ENCODE measurements around the gene BCR. TPM values are rescaled to one million over a fixed set of nuclear protein-coding genes. Genes with fewer than 3 reads are reported as not detected.
"Not testable (repeated sequence)": the region's sequence is repeated elsewhere in the genome, so short reads cannot be mapped to it uniquely, and the experiment has no call there.

The BCR gene
- total RNA-seq, 2 donors from 2014 or later: 91.8 to 93.2 TPM

DNA sequence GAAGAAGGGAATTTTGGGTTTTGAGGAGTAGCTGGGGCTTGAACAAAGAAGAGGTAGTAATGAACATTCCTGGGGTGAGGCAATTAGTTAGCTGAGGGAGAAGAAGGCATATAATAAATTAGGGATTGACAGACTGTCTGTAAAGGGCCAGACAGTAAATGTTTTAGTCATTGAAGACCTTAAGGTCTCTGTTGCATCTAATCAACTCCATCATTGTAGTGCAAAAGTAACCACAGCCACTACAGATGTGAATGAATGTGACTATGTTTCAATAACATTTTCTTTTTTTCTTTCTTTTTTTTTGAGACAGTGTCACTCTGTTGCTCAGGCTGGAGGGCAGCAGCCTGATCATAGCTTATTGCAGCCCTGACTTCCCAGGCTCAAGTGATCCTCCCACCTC is 153.5 kb downstream of the BCR start:
- not testable (repeated sequence) for H3K4me1 Mint-ChIP-seq; H3K4me3 Mint-ChIP-seq; H3K36me3 Mint-ChIP-seq (ENCODE audit: low read depth); H3K27me3 Mint-ChIP-seq; H3K27ac Mint-ChIP-seq; DNase-seq; H3K9me3 ChIP-seq (ENCODE audit: control insufficient read depth, low read length, poor library complexity, severe bottlenecking); ATAC-seq

DNA sequence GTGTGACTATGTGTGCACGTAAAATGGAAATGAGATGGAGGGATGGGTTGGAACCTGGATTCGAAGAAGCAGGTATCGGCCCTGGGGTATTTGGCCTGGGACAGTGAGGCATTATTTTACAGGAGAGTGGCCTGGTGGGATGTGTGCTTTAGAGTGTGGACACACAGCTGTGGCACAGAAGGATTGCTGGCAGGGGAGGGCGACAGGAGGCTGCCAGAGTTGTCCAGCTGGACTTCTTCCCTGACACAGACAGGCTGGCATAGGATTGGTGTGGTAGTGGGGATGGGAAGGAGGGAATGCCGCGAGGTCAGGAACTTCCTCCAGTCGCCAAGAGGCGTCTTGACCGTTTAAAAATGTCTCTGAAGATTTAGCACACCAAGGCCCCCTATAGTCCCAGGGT is 157.4 kb downstream of the BCR start:
- H3K9me3 ChIP-seq (ENCODE audit: control insufficient read depth, low read length, poor library complexity, severe bottlenecking); H3K4me1 Mint-ChIP-seq; H3K36me3 Mint-ChIP-seq (ENCODE audit: low read depth); H3K4me3 Mint-ChIP-seq; ATAC-seq; H3K27ac Mint-ChIP-seq; DNase-seq; H3K27me3 Mint-ChIP-seq: not testable (repeated sequence)

- not testable (repeated sequence) for DNase-seq; H3K4me3 Mint-ChIP-seq; H3K9me3 ChIP-seq (ENCODE audit: control insufficient read depth, low read length, poor library complexity, severe bottlenecking); H3K36me3 Mint-ChIP-seq (ENCODE audit: low read depth); ATAC-seq; H3K27me3 Mint-ChIP-seq; H3K27ac Mint-ChIP-seq; H3K4me1 Mint-ChIP-seq
Measured at GRCh38 chr22:23341942-23342695, 161.8 kb downstream of the BCR start.

DNA sequence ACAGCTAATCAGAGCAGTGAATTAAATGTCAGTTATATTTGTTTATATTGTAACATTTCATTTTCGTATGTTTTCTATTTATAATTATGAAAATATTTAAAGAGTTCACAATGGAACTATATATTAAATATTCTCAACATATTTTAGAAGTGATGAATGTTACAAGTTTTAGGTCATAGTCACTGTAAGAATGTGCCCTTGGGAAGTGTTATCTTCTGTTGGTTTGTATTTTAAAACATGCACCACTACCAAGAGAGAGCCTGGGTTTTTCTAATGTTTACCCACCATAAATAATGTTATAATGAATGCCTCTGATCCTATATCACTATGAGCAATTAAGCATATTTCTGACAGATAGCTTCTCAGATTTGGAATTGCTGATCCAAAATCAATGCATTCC is 171.0 kb downstream of the BCR start:
- Mint-ChIP-seq H3K27me3 (peaks cover 34% of the 10 kb centered on the region), H3K27ac (no peak overlapping the region), H3K36me3 (ENCODE audit: low read depth) (no peaks in the 10 kb centered on the region), H3K4me1 (peaks cover 6% of the 10 kb centered on the region), H3K4me3 (no peak overlapping the region)
- no peak for DNase-seq
- ATAC-seq: no peak
- no peaks in the 10 kb centered on the region for H3K9me3 ChIP-seq (ENCODE audit: control insufficient read depth, low read length, poor library complexity, severe bottlenecking)

DNA sequence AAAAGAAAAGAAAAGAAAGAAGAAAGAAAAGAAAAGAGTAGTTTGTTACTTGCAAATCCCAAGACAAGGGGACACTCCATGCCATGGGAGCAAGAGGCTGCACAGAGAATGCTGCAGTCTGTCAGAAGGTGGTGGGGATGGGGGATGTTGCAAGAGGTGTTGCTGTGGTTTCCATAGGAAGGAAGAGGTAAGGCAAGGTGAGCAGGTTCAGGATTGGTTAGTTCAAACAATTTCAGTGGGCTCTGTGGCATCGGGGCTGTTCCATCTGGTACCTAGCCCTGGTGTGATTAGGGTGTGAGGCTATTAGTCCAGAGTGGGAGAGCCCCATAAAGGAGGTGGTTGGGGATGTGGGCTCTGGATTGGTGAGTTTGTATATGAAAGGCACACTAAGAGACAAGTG is 172.7 kb downstream of the BCR start:
- Mint-ChIP-seq H3K27me3 (peaks cover 45% of the 10 kb centered on the region), H3K36me3 (ENCODE audit: low read depth) (no peaks in the 10 kb centered on the region), H3K4me1 (peaks cover 6% of the 10 kb centered on the region), H3K27ac (no peak overlapping the region), H3K4me3 (no peak overlapping the region)
- no peak for DNase-seq
- no peaks in the 10 kb centered on the region for H3K9me3 ChIP-seq (ENCODE audit: control insufficient read depth, low read length, poor library complexity, severe bottlenecking)
- no peak for ATAC-seq

DNA sequence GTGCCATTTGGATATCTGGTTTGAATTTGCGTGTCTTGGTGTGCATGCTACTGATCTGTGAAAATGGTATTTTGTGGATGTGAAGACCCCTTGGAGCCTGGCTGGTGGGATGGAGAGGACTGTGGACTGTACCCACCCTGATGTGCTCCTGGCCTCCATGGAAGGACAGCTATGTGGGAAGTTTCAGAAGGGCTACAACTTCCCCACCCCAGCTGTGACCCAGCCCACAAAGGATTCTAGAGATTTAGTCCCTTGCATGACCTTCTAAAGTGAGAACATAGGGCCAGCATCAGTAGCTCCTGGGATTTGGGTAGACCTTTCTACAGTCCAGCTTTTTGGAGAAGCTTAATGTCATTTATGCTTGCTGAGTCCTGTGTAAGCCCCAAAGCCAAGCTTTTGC is 173.4 kb downstream of the BCR start:
- H3K27me3 Mint-ChIP-seq: peaks cover 40% of the 10 kb centered on the region
- DNase-seq (no peak), ATAC-seq (no peak)
- no peaks in the 10 kb centered on the region for H3K36me3 Mint-ChIP-seq (ENCODE audit: low read depth)
- peaks cover 6% of the 10 kb centered on the region for H3K4me1 Mint-ChIP-seq
- no peaks in the 10 kb centered on the region for H3K9me3 ChIP-seq (ENCODE audit: control insufficient read depth, low read length, poor library complexity, severe bottlenecking)
- no peak overlapping the region for H3K4me3 Mint-ChIP-seq
- H3K27ac Mint-ChIP-seq: no peak overlapping the region

GRCh38 chr22:23356094-23356493 is 175.8 kb downstream of the BCR start:
- no peak overlapping the region for H3K4me3 Mint-ChIP-seq
- H3K27ac Mint-ChIP-seq: no peak overlapping the region
- H3K36me3 Mint-ChIP-seq (ENCODE audit: low read depth): peaks cover 2% of the 10 kb centered on the region
- H3K9me3 ChIP-seq (ENCODE audit: control insufficient read depth, low read length, poor library complexity, severe bottlenecking): no peaks in the 10 kb centered on the region
- peaks cover 8% of the 10 kb centered on the region for H3K4me1 Mint-ChIP-seq
- H3K27me3 Mint-ChIP-seq: peaks cover 29% of the 10 kb centered on the region
- no peak for DNase-seq
- no peak for ATAC-seq

- Mint-ChIP-seq H3K4me3 (no peak overlapping the region), H3K27ac (no peak overlapping the region), H3K27me3 (peaks cover 35% of the 10 kb centered on the region), H3K36me3 (ENCODE audit: low read depth) (peaks cover 6% of the 10 kb centered on the region), H3K4me1 (peaks cover 8% of the 10 kb centered on the region)
- no peak for ATAC-seq
- no peak for DNase-seq
- no peaks in the 10 kb centered on the region for H3K9me3 ChIP-seq (ENCODE audit: control insufficient read depth, low read length, poor library complexity, severe bottlenecking)
Measured at GRCh38 chr22:23357053-23357452, 176.7 kb downstream of the BCR start.

DNA sequence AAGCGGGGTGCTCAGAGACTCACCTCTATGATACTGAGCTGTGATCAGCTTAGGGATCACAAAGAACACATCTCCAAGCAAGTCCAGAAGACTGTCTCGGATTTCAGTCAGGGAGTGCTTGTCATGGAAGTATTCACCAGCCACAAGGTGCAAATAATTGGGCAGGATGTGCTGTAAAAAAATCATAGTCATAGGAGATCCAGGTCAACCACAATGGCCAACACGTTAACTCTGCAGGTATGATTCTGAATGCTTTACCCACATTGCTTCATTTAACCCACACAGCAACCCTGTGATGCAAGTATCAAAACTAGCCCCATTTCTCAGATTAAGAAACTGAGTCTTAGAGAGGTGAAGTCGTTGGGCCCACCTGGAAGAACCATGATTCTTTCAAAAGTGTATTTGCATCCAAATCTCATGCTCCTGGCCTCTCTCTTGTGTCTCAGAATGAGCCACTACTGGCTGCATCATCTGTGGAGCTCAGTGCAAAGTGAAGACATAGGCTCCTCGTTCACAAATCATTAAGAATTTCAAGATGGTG is 179.3 kb downstream of the BCR start:
- ATAC-seq (no peak), DNase-seq (no peak)
- Mint-ChIP-seq H3K4me3 (no peak overlapping the region), H3K27ac (no peak overlapping the region), H3K27me3 (peaks cover 28% of the 10 kb centered on the region), H3K4me1 (peaks cover 2% of the 10 kb centered on the region), H3K36me3 (ENCODE audit: low read depth) (peaks cover 6% of the 10 kb centered on the region)
- no peaks in the 10 kb centered on the region for H3K9me3 ChIP-seq (ENCODE audit: control insufficient read depth, low read length, poor library complexity, severe bottlenecking)

GRCh38 chr22:23361676-23362075 is 181.4 kb downstream of the BCR start:
- Mint-ChIP-seq H3K4me1 (peaks cover 2% of the 10 kb centered on the region), H3K4me3 (no peak overlapping the region), H3K27ac (no peak overlapping the region), H3K36me3 (ENCODE audit: low read depth) (peaks cover 8% of the 10 kb centered on the region), H3K27me3 (peaks cover 34% of the 10 kb centered on the region)
- no peaks in the 10 kb centered on the region for H3K9me3 ChIP-seq (ENCODE audit: control insufficient read depth, low read length, poor library complexity, severe bottlenecking)
- ATAC-seq (no peak), DNase-seq (no peak)

DNA sequence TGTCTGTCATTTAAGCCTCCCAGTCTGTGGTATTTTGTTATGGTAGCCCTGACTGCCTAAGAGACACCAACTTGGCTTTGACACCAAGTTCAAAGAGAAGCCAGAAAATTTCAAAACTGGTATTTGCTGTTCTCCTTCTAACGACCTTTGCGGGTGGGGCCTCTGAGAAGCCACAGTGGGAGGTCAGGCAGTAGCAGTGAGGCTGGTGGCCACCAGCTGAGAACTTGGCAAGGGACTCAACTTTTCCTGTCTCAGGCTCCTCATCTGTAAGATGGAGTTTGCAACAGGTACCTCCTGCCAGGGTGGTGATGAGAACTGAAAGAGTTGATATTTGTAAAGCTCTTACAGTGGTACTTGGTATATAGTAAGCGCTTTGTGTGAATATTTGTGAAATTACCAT is 183.4 kb downstream of the BCR start:
- Mint-ChIP-seq H3K27ac (no peak overlapping the region), H3K36me3 (ENCODE audit: low read depth) (peaks cover 9% of the 10 kb centered on the region), H3K4me3 (no peak overlapping the region), H3K27me3 (peaks cover 47% of the 10 kb centered on the region), H3K4me1 (peaks cover 2% of the 10 kb centered on the region)
- no peak for ATAC-seq
- H3K9me3 ChIP-seq (ENCODE audit: control insufficient read depth, low read length, poor library complexity, severe bottlenecking): no peaks in the 10 kb centered on the region
- DNase-seq: no peak

DNA sequence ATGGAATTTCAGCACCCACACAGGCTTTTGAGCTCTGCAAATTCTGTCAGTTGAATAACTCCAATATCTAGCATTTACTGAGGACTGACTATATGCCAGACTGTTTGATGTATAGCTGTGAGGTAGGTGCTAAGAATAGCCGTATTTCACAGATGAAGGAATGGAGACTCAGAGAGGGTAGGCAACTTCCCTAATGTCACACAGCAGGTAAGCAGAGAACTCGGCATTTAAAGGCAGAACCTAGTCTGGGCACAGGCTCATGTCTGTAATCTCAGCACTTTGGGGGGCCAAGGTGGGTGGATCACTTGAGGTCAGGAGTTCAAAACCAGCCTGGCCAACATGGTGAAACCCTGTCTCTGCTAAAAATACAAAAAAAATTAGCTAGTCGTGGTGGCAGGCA is 184.1 kb downstream of the BCR start:
- ATAC-seq (no peak), DNase-seq (no peak)
- no peak overlapping the region for H3K4me3 Mint-ChIP-seq
- H3K36me3 Mint-ChIP-seq (ENCODE audit: low read depth): peaks cover 8% of the 10 kb centered on the region
- H3K9me3 ChIP-seq (ENCODE audit: control insufficient read depth, low read length, poor library complexity, severe bottlenecking): no peaks in the 10 kb centered on the region
- H3K4me1 Mint-ChIP-seq: peaks cover 2% of the 10 kb centered on the region
- peaks cover 54% of the 10 kb centered on the region for H3K27me3 Mint-ChIP-seq
- H3K27ac Mint-ChIP-seq: no peak overlapping the region

DNA sequence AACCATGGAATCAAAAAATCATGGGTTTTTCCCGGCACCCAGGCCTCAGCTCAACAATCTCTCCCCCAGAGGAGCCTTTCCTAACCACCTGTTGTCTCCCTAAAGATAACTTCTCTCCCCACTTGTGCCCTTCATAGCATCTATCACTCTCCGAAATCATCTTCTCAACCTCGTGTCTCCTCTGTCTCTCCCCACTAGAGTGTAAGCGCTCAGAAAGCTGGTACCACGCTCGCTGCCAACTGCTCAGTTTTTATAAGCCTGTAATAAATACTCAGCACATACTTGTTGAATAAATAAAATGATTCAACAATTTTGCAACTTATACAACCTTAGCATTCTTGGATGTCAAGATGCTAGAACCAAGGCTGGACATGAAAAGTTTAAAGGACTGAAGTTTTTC is 185.2 kb downstream of the BCR start:
- H3K36me3 Mint-ChIP-seq (ENCODE audit: low read depth): peaks cover 8% of the 10 kb centered on the region
- H3K4me1 Mint-ChIP-seq: peaks cover 2% of the 10 kb centered on the region
- no peak overlapping the region for H3K4me3 Mint-ChIP-seq
- ATAC-seq (no peak), DNase-seq (no peak)
- peaks cover 63% of the 10 kb centered on the region for H3K27me3 Mint-ChIP-seq
- no peaks in the 10 kb centered on the region for H3K9me3 ChIP-seq (ENCODE audit: control insufficient read depth, low read length, poor library complexity, severe bottlenecking)
- H3K27ac Mint-ChIP-seq: no peak overlapping the region

DNA sequence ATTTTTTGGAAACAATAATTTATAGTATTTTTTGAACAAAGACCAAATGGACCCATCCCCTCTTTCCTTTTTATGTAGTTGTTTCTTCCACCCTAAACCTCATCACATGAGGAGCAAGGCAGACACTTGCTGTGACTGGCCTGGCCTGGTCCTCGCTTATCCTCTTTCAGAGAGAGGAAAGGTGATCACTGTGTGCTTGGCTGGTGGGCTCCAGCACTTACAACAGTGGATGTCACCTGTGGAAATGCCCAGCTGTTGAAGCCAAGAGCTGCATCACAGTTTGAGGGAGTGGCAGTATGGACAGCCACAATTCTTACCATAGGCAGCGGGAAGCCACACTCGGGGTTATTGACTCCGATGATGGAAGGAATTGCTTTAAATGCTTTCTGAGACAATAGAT is 185.7 kb downstream of the BCR start:
- H3K4me3 Mint-ChIP-seq: no peak overlapping the region
- H3K36me3 Mint-ChIP-seq (ENCODE audit: low read depth): peaks cover 8% of the 10 kb centered on the region
- H3K27ac Mint-ChIP-seq: no peak overlapping the region
- H3K9me3 ChIP-seq (ENCODE audit: control insufficient read depth, low read length, poor library complexity, severe bottlenecking): no peaks in the 10 kb centered on the region
- ATAC-seq (no peak), DNase-seq (no peak)
- H3K27me3 Mint-ChIP-seq: peaks cover 63% of the 10 kb centered on the region
- H3K4me1 Mint-ChIP-seq: peaks cover under 1% of the 10 kb centered on the region

Measured in T-helper 17 cell (primary cell).